Cardiac septum (tissue), 1 donor: ENCODE measurements around the gene ITSN1. TPM values are rescaled to one million over a fixed set of nuclear protein-coding genes. Genes with fewer than 3 reads are reported as not detected.

ENCODE experiments used
- DNase-seq: peaks from one replicate; pipeline ENCODE4 v3.0.0-alpha.2; 2020; ENCODE audit warnings: low spot score
- intact Hi-C: fragments of 100-400 bp; cut with DNase I; formaldehyde crosslinking; loops from one replicate; pipeline ENCODE4 v1.14.0; 2022
- total RNA-seq: library from RNA; stranded (reverse); fragmentation: NEBNext Ultra II Directional; extraction: Animal tissue kit (Norgen Biotek cat#: 25700); gene quantifications from one replicate; pipeline ENCODE4 v1.2.1, GENCODE V29; 2021
- donor health status: DM: no; HTN: no; CAD: no.

ITSN1 gene
- total RNA-seq, 1 donor from 2014 or later = 25.5 TPM

DNA sequence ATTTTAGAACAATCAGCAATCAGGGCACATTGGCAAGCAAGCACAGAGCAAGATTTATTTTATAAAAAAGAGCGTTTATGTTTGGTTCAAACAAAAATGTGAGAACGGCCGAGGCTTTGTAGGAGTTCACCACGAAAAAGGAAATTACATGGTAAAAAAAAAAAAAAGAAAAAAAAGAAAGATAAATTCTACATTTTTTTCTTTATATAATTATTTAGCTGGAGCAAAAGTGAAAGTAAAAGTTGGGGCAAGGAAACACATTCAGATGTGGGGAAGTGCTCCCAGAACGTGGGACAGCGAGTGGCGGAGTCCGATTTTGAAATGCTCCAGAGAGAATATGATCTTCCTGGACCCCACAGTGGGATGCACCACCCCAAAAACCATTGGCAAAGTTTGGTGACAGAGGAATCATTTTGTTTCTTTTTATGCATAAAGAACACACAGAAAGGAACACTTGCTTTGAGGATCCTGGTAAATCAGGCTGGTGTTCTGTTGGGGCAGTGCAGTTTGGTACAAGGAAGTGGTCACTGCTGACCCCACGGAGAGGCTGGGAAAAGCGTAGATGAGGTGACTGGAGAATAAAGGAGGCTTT, 289.6 kb downstream of the ITSN1 start:
- intact Hi-C loops = no loop called here
- DNase-seq = no peak

DNA sequence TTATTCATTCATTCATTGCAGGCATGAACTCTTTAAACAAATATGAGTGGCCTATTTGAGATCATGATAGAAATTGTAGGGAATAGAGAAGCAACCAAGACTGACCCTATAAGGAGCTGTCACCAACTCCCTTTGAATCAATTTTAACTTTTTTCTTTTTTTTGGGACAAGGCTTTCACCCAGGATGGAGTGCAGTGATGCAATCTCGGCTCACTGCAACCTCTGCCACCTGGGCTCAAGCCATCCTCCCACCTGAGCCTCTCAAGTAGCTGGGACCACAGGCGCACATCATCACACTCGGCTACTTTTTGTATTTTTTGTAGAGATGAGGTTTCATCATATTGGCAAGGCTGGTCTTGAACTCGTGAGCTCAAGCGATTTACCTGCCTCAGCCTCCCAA, 290.4 kb downstream of the ITSN1 start:
- intact Hi-C loops = no loop called here
- no peak for DNase-seq

DNA sequence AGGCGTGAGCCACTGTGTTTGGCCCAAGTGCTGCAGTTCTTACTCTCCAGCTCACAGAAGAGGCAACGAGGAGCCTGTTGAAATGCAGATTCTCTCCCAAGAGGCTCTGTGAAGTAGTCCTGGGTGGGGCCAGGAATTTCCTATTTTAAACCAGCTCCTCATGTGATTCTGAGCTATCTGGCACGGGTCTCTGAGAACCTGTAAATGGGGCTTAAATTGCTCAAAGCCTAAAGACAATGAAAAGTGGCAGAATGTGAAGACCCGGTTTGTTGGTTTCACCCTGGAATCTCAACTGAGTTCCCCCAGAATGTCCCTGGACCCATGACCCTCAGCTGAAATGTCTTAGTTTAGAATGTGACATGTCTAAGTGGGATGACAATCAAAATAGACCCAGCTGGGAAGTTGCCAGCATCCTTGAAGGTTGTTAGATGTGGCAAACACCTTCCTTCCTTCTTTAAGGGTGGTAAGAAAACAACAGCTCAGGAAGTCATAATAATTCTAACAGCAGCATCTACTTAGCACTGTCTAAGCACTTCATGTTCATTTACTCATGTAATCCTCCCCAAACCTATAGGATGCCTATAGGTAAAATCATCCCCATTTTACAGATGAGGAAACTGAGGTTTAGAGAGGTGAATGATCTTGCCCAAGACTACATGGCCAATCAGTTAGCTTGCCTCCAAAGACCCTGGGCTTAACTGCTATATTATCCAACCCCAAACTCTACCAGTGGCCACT, 294.2 kb downstream of the ITSN1 start:
- DNase-seq = no peak
- intact Hi-C loops = no loop called here

DNA sequence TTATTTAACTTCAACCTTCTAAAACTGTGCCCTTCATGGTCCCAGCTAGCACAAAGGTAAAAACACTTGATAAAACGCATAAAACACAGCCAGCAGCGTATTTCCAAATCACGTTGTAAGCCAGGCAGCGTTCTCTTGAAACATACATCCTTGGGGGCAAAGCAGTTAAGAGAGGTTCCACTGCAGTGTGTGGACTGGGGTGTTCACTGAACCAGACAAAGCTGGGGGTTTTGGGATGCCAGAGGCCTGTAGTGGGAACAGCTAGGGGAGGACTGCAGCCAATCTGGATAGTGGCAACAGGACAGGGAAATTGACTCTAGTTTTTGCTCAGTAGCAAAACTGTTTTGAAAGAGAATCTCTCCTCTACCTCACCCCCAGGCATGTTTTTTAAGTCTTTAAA, 294.8 kb downstream of the ITSN1 start:
- intact Hi-C loops = no loop called here
- no peak for DNase-seq

DNA sequence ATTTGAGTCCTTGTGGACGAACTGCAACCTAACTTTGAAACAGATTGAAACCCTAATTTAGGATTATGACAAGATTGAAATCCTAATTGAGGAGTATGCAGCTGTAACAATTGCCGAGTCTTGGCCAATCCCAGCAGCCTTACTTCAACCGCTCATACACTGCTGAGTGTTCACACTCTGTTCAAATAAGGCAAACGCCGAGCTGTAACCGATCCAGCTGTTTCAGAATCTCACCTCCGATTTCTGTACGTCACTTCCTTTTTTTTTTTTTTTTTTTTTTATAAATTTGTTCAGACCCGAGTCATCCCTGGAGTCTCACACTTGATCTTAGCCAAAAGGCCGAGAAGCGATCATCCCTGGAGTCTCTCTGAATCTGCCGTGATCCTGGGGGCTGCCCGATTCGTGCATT, 295.6 kb downstream of the ITSN1 start:
- intact Hi-C loops = no loop called here
- DNase-seq = no peak

DNA sequence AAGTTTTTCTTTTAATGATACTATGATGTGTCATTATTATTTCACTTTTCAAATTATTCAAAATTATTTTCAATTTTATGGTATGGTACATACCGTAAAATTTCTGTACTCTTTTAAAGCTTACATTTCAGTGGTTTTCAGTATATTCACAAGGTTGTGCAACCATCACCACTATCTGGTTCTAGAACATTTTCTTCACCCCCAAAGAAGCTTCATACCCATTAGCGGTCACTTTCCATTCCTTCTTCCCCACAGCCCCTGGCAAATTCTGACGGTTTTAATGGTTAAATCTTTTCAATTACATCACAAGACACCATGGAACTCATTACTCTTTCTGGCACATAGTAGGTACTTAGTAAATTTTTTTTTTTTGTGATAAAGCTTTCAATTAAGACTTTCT, 296.1 kb downstream of the ITSN1 start:
- no peak for DNase-seq
- intact Hi-C loops = no loop called here

DNA sequence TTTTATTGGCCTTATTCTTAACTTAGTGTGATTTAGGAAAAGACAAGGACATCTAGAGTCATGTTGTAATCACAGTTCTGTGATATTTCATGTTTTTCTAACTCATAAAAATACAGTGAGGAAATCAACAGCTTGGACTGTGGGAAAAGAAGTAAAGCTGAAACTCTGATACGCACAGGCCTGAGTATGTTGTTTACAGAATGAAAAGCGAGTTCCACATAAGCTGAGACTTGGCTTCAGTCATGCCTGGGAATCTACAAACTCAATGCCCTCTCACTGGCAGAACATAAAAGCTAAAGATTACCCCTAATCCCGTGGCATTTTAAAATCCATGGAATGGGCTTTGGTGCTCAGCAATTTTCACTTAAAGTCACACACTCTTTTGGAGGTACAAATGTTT, 296.9 kb downstream of the ITSN1 start:
- DNase-seq = no peak
- intact Hi-C loops = no loop called here

DNA sequence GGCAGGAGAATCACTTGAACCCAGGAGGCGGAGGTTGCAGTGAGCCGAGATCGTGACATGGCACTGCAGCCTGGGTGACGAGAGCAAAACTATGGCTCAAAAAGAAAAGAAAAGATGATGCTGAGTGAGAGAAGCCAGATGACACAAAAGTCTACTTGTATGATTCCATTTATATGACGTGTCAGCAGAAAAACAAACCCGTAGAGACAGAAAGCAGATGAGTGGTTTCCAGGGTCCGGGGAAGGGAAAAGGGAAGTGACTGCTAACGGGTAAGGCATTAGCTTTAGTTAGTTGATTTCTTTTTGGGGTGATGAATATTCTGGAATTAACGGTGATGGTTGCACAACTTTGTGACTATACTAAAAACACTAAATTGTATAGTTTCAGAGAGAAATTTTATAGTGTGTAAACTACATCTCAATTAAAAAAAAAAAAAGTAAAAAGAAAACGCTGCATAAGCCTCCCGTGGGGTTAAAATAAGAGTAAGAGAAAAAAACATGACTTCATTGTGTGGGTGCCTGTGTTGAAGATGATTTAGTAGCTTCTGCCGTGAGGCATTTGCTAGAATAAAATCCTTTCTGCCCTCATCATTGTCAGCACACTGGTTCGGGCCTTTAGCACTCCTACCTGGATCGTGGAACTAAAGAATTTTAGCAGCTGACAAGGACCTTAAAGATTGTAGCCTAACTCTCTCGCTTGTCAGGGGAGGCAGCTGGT, 298.0 kb downstream of the ITSN1 start:
- no peak for DNase-seq
- intact Hi-C loops = no loop called here

DNA sequence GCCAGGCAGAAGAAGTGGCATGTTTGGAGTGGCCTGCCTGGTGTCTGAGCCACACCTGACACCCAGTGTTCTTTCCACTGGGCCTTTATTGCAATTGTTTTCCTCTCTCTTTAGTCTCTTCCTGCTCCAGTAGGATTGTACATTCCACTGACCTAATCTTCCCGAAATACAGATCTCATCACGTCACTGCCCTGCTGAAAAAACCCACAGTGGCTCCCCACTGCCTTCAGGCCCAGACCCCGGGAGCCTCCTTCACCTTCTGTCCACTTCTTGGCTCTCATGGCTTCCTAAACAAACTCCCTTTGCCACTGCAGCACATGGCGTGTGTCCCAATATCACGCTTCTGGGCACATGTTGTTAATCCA, 298.6 kb downstream of the ITSN1 start:
- no peak for DNase-seq
- intact Hi-C loops = no loop called here

DNA sequence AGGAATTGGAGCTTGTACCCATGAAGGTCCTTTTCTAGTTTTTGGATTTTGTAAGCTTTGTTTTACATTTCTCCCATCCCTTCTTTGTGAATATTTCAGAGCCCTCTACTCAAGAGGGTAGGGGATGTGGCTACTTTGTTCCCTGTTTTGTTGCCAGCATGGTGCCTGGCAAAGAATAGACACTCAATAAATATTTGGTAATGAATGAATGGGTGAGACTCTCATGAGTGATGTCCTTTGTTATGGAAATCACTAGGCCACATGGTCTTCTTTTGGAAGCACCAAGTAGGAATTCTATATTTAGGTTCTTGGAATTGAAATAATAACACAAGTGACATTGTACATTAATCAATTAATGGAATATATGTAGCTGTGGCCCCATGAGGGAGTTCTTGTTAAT, 300.1 kb downstream of the ITSN1 start:
- intact Hi-C loops = no loop called here
- no peak for DNase-seq

DNA sequence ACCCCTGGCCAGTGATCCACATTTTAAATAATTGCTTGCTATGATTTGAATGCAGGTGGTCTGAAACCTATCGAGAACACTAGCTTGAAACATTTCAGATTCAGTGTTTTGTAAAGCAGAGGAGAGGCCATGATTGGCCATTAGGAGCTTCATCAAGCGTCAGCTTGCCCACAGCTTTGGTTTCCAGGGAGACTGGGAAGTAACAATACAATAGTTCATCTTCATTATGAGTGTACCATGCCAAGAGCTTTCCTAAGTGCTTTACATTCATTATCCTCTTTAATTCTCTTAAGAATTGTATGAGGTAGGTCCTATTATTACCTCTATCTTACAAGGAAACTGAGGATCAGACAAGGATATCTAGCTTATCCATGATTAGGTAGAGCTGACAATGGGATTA, 301.0 kb downstream of the ITSN1 start:
- intact Hi-C loops = no loop called here

DNA sequence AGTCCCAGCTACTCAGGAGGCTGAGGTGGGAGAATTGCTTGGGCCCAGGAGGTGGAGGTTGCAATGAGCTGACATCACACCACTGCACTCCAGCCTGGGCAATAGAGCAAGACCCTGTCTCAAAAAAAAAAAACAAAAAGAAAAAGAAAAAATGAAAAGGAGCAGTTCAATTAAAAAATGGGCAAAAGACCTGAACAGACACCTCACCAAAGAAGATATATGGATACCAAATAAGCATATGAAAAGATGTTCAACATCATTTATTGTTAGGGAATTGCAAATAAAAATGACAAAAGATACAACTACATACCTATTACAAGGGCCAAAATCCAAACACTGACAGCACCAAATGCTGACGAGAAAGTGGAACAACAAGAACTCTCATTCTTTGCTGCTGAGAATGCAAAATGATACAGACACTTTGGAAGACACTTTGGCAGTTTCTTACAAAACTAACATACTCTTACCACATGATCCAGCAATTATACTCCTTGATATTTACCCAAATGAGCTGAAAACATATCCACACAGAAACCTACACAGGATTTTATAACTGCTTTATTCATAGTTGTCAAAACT, 302.0 kb downstream of the ITSN1 start:
- intact Hi-C loops = no loop called here
- DNase-seq = no peak

More for the DNA sequence above, 301.0 kb downstream of the ITSN1 start:
- DNase-seq = no peak

DNA sequence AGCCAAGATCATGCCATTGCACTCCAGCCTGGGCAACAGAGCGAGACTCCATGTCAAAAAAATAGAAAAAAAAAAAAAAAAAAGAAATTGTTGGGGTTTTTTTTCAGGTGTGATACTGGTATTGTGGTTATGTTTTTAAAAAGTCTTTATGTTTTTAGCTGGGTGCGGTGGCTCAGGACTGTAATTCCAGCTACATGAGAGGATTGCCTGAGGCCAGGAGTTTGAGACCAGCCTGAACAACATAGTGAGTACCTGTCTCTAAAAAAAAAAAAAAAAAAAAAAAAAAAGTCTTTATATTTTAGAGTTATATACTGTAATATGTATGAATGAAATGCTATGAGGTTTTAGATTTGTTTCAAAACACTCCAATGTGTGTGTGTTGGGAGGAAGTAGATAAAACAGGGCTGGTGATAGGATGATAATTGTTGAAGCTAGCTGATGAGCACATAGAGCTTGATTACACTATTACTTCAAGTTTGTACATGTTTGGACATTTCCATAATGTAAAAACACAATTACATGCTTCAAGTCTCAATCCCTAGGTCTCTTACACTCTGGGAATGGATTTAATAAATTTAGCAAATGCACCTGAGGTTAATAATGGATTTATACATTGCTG, 303.5 kb downstream of the ITSN1 start:
- DNase-seq = no peak
- intact Hi-C loops = no loop called here

DNA sequence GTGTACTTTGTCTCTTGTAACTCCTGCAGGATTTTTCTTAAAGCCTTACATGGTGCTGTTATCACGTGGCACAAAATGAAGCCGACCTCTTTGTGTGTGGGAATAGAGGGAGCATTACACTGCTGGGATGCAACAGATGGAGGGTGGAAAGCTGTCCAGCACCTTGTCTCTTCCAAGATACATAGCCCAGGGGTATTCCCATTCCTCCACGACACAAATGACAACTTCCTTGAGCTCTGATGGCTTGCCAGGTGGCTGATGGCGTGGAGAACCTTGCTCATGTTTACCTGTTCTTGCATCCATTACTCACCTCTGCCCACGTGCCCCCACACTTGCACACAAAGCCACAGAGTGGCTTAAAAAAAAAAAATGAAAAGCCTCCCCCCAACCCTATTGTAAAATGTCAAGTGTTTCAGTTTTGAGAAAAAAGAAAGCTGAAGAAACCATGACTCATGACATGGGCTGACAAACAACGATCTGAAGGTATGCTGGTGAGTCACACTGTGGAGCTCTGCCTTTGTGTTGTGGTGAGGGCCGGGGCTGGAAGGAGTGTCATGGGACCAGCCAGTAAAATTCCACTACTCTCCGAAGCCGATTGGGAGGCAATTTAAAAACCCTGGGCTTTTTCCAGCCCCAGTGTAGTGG, 305.3 kb downstream of the ITSN1 start:
- intact Hi-C loops = no loop called here
- no peak for DNase-seq

DNA sequence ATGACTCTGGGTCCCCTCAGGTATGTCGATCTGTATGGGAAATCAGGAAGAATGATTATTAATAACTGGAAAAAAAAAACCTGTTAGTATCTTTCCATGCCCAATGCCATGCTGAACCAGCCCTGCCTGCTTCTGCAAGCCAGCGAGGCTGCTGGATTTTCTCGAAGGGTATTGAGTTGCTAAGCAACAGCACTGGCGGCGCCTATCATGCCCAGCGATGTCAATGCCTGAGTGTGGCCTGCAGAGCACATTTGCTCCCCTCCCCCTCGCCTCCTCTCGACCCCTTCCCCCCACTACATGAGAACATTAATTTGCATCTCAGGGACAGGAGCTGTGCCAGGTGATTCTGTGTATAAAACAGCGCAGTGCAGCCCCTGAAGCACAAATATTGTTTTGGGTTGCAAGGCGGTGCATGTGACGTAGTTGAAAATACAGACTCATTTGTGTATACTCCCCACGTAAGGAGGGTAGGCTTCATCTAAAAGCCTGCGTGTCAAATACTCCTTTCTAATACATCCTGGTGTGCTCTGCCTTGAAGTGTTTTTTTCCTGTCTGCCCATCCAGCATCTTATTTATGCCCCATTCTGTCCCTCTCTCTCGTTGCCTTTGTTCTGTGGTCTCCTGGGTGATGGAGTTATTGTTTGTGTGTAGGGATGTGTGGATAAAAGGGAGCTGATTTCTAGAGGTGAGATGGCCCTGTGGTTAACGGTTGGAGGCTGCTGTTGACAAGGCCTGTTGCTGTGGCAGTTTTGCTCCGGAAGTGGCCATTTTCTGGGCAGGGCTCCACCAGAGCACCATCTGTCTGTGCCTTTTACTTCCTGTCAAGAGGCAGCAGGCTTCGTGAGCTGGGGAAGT, 306.0 kb downstream of the ITSN1 start:
- intact Hi-C loops = no loop called here
- no peak for DNase-seq

DNA sequence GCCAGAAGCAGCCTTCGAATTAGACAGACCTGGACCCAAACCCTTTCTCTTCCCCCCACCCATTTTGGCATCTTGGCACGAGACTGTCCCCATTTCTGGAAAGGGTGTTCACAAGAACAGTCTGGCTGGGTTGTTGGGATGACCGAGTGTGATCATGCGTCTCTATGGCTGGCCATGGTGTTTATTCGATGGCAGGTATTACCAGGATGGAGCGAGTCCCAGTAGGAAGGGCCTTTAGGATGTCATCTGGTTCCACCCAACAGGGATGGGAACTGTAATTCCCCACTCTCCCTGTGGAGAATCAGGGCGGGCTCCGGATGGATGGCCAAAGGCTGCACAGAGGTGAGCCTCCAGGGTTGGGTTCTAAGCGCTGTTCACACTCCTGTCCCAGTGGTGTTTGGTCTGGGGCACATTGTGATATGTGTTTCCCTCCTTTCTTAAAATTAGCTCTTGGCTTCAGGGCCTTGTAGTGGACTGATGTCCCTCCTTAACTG, 306.7 kb downstream of the ITSN1 start:
- DNase-seq = no peak
- intact Hi-C loops = no loop called here
